Natural killer cell treated with Interleukin-12 subunit alpha and Interleukin-12 subunit beta and Interleukin-15 and Interleukin-18, amount 100 ng/mL, for 72 hours (primary cell): ENCODE results near the gene OSBPL5. TPM values are rescaled to one million over a fixed set of nuclear protein-coding genes. Genes with fewer than 3 reads are reported as not detected.

ENCODE experiments used
- ATAC-seq, 2 donors: fragments of 150-1000 bp; cut with Tn5 transposase in 1 of 2; sonication (Bioruptor Pico), chemical (Tn5 transposase) in 1 of 2; 2 replicates each; pipeline ENCODE4 v1.10.0; 2021
- DNase-seq: peaks from one replicate; pipeline ENCODE4 v3.0.0; 2022; ENCODE audit warnings: low spot score
- H3K27ac Mint-ChIP-seq, 2 donors: 1 replicate in 1 of 2; 2 replicates in 1 of 2; pipeline ENCODE4 v1.8.0; 2022; ENCODE audit warnings: mixed read lengths in 2 of 2, mild to moderate bottlenecking in 1 of 2, moderate library complexity in 1 of 2
- H3K27me3 Mint-ChIP-seq, 2 donors: 1 replicate in 1 of 2; 2 replicates in 1 of 2; pipeline ENCODE4 v1.8.0; 2022; ENCODE audit warnings: mixed read lengths in 2 of 2
- H3K36me3 Mint-ChIP-seq: one replicate; pipeline ENCODE4 v1.8.0; 2022; ENCODE audit warnings: mixed read lengths
- H3K4me1 Mint-ChIP-seq, 2 donors: 1 replicate in 1 of 2; 2 replicates in 1 of 2; pipeline ENCODE4 v1.8.0; 2022; ENCODE audit warnings: low read depth in 2 of 2, mixed read lengths in 2 of 2, mild to moderate bottlenecking in 1 of 2
- H3K4me3 Mint-ChIP-seq: one replicate; pipeline ENCODE4 v1.8.0; 2022; ENCODE audit warnings: mixed read lengths
- H3K9me3 Mint-ChIP-seq: 2 replicates; pipeline ENCODE4 v1.8.0; 2022; ENCODE audit warnings: mixed read lengths
- total RNA-seq, 2 donors: library from RNA; stranded (reverse); gene quantifications; one replicate each; pipeline ENCODE4 v1.2.3, GENCODE V29; 2022

The OSBPL5 gene
- total RNA-seq, 2 donors from 2014 or later, result 58.3 to 74.6 TPM

DNA sequence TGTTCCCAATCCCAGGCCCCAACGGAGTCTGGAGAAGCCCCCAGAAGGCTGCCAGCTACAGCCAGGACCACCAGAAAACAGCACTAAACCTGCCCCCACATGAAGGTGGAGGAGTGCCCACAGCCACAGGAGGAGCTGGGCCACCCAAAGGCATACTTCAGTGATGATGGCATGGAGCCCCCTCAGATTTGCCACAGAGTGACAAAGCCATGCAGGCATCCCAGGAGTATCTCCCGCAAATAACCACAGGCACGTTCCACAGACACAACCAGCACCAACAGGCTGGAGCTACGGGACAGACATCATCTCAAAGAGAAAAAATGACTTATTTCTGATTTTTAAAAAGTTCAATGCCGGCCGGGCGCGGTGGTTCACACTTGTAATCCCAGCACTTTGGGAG is 118.5 kb downstream of the OSBPL5 start:
- DNase-seq, result no peak
- peak overlapping the region in 1 of 2 donors; percentile 28 for H3K27ac Mint-ChIP-seq
- H3K27me3 Mint-ChIP-seq, result no peaks in the 10 kb centered on the region
- no peak overlapping the region for H3K4me3 Mint-ChIP-seq
- ATAC-seq, result no peak
- no peaks in the 10 kb centered on the region for H3K36me3 Mint-ChIP-seq
- no peaks in the 10 kb centered on the region for H3K9me3 Mint-ChIP-seq
- H3K4me1 Mint-ChIP-seq, result peaks cover 26 to 40% of the 10 kb centered on the region in 2 donors

DNA sequence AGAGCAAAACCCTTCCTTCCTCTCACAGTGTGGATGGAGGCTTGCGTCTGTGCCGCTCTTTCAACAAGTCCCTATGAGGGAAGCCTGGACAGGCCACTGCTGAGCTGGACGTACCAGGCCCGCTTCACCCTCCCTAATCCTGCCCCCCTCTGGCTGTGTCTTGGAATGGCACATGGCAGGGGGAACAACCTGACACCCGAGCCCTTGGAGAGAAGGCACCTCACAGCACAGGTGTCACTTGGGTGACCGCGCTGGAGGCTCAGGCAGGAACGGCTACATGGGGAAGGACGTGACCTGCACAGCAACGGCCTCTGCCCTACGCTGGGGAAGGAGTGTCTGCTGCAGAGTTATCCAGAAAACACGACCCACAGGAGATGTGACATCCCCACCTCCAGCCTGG is 118.9 kb downstream of the OSBPL5 start:
- no peaks in the 10 kb centered on the region for H3K9me3 Mint-ChIP-seq
- DNase-seq (no peak), ATAC-seq (no peak)
- peaks cover 25 to 37% of the 10 kb centered on the region in 2 donors for H3K4me1 Mint-ChIP-seq
- no peaks in the 10 kb centered on the region for H3K27me3 Mint-ChIP-seq
- H3K27ac Mint-ChIP-seq, result no peak overlapping the region
- no peak overlapping the region for H3K4me3 Mint-ChIP-seq
- no peaks in the 10 kb centered on the region for H3K36me3 Mint-ChIP-seq

DNA sequence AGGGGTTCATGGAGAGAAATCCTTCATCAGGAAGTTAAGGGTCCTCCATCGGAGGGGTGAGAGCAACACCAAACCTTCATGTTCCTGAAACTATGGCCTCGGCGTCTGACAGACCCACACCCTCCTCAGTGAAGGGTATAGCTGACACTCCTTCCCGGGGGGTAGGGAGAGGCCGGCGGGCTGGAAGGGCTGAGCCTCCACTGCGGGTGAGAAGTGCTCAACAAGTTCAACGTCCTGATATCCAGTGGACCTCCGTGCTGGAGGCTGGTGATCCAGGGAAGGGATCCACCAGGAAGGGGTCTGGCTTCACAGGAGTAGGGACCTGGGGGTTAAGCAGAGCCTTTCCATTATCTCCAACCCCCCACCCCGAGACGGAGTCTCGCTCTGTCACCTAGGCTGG is 120.2 kb downstream of the OSBPL5 start:
- no peaks in the 10 kb centered on the region for H3K27me3 Mint-ChIP-seq
- H3K4me3 Mint-ChIP-seq, result no peak overlapping the region
- H3K4me1 Mint-ChIP-seq, result peaks cover 12 to 26% of the 10 kb centered on the region in 2 donors
- H3K9me3 Mint-ChIP-seq, result no peaks in the 10 kb centered on the region
- DNase-seq (no peak), ATAC-seq (no peak)
- H3K36me3 Mint-ChIP-seq, result no peaks in the 10 kb centered on the region
- H3K27ac Mint-ChIP-seq, result no peak overlapping the region

DNA sequence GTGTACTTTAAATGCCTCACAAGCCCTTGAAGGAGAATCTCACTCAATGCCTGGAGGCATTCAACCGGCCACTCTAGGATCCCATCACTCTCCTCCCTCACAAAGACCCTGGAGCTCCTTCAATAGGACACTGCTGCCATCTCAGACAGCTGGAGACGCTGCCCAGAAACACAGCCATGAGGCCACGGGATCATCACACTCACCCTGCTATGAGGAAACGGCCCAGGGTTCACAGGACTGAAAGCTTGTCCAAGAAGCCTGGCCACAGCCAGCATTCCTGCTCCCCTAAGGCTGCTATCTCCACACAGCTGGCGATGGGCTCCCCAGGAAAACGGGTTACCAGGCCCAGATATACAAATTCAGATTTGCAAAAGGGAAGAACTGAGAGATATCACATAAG is 121.1 kb downstream of the OSBPL5 start:
- DNase-seq (no peak), ATAC-seq (no peak)
- no peak overlapping the region for H3K4me3 Mint-ChIP-seq
- H3K9me3 Mint-ChIP-seq, result no peaks in the 10 kb centered on the region
- no peaks in the 10 kb centered on the region for H3K27me3 Mint-ChIP-seq
- no peak overlapping the region for H3K27ac Mint-ChIP-seq
- peaks cover 4 to 21% of the 10 kb centered on the region in 2 donors for H3K4me1 Mint-ChIP-seq
- H3K36me3 Mint-ChIP-seq, result no peaks in the 10 kb centered on the region

DNA sequence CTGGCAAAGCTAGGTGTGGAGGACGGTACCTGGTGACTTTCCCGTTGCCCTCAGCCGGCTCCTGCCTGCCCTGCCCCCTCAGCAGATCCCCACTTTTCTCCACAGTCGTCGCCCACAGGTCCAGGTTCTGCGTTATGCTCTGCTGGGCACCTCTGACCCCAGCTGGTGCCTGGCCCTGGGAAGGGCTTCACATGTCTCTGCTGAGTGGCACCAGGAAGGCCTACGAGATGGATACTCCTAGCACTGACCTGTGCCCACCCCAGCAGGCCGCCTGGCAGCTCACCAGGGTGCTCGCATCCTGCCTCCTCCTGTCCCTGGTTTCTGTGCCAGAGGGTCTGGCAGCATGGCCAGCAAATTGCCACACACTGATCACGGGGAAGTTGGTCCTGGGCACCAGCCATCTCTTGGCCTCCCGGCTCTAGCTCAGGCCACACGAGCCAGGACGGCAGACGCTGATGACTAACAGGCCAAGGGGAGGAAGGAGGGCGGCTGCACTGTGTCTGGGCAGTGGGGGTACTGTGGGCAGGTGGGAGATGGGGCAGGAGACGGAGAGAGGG is 121.7 kb downstream of the OSBPL5 start:
- no peaks in the 10 kb centered on the region for H3K9me3 Mint-ChIP-seq
- ATAC-seq (peak in 1 of 2 donors; percentile 5), DNase-seq (no peak)
- no peak overlapping the region for H3K4me3 Mint-ChIP-seq
- no peaks in the 10 kb centered on the region for H3K27me3 Mint-ChIP-seq
- H3K27ac Mint-ChIP-seq, result peak overlapping the region in 1 of 2 donors; percentile 37
- no peaks in the 10 kb centered on the region for H3K36me3 Mint-ChIP-seq
- peaks cover 4 to 21% of the 10 kb centered on the region in 2 donors for H3K4me1 Mint-ChIP-seq

DNA sequence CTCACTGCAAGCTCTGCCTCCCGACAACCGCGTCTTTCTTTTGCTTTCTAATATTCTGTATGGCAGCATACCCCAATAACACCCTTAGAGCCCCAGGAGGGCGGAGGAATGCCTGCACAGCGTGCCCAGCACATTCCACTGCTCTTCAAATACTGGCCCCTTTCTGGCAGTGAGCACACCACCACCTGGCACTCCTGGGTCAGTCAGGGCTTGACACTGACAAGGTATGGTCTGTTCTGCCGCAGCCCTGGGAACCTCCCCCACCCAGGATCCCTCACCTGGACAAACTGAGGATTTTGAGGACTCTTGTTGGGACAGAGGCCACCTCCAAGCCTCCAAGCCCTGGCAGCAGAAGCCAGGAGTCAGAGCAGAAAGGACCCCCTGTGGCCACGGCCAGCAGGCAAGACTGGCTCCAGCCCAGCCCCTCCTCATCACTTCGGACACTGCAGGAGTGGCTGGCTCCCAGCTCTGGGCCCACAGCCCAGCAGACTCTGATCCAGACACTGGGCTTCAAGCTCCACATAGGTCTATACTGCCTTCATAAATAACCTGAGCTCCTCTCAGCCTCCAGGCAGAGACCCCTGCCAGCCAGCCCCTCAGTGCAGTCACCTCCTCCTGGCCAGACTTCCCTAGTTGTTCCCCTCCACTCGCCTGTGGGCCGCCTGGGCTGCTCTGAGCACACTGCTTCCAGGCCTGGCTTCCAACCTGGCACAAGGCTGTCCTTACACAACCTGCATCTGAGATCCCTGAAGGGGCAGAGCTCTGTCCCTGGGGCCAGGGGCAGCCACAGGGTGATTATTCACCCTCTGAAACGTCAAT is 122.4 kb downstream of the OSBPL5 start:
- H3K9me3 Mint-ChIP-seq, result no peaks in the 10 kb centered on the region
- H3K4me3 Mint-ChIP-seq, result no peak overlapping the region
- no peak for DNase-seq
- no peak overlapping the region for H3K27ac Mint-ChIP-seq
- no peaks in the 10 kb centered on the region for H3K27me3 Mint-ChIP-seq
- ATAC-seq, result no peak
- H3K36me3 Mint-ChIP-seq, result no peaks in the 10 kb centered on the region
- peaks cover 7 to 22% of the 10 kb centered on the region in 2 donors for H3K4me1 Mint-ChIP-seq

DNA sequence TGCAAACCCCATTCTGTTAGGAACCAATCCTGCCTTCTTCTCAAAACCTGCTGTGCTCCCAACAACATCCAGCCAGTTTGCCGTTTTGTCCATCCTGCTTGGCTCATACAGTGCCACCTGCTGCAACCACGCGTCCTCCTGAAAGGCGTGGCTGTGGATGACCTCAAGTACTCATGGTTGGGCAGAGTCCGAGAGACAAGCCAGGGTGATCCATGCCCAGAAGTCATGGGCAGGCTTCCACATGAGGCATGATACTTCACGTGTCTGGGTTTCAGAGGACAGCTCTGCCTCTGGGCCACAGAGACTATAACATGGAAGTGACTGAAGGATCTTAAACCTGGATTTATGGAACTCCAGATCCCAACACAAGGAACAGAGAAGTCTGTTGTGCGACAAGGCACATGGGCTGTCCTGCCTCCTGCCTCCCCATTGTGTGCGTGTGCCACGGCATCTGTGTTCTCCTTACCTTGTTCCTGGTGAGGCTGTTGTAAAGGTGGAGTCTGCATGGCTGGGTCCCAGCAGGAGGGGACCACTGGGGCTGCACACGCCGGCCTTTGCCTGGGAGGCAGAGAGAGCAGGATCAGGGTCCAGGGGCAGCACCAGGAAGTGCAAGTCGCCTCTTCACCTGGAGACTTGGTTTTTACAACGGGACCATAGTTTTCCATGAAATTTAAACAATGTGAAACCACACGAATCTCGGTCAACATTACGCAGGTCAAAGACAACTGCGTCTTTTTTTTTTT is 123.2 kb downstream of the OSBPL5 start:
- Mint-ChIP-seq H3K27me3 (no peaks in the 10 kb centered on the region), H3K9me3 (no peaks in the 10 kb centered on the region), H3K4me1 (peaks cover 14 to 28% of the 10 kb centered on the region in 2 donors), H3K27ac (no peak overlapping the region), H3K36me3 (peaks cover 3% of the 10 kb centered on the region), H3K4me3 (no peak overlapping the region)
- ATAC-seq (no peak), DNase-seq (no peak)

DNA sequence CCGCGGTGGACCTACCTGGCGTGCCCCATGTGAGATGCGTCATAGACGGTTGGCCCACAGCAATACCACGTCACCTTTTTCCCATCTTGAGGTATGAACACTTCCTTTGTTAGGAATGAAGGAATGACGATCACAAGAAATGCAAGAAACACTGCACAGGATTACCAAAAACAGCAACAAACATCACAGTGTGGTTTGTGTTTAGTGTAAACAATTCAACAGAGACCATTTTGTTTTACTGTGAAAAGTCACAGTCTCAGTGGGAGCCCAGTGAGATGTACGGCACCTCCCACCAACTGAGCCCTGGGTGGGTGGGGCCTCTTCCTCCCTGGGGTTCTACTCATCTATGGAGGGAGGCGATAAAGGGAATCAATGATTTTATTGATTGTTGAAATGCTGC is 124.2 kb downstream of the OSBPL5 start:
- Mint-ChIP-seq H3K9me3 (no peaks in the 10 kb centered on the region), H3K4me3 (no peak overlapping the region), H3K36me3 (peaks cover 13% of the 10 kb centered on the region), H3K27ac (no peak overlapping the region), H3K27me3 (no peaks in the 10 kb centered on the region), H3K4me1 (peaks cover 24 to 33% of the 10 kb centered on the region in 2 donors)
- DNase-seq (no peak), ATAC-seq (no peak)

DNA sequence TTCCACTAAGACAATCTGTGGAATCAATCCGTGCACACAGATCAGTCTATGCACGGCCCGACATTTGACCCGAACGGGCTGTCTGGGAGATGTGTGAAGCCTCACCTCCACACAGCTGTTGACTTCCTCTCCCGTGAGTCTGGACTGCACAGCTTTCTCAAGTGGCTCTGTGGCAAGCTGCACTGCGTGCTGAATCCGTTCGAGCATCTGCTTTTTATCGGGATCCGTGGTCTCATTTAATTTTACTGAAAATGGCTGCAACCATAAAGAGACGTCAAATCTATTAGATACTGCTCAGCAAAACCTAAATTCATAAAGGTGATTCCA is 127.2 kb downstream of the OSBPL5 start:
- Mint-ChIP-seq H3K27me3 (no peaks in the 10 kb centered on the region), H3K4me3 (no peak overlapping the region), H3K27ac (no peak overlapping the region), H3K36me3 (peaks cover 20% of the 10 kb centered on the region), H3K9me3 (no peaks in the 10 kb centered on the region), H3K4me1 (peaks cover 24 to 26% of the 10 kb centered on the region in 2 donors)
- no peak for ATAC-seq
- no peak for DNase-seq

Other genes starting within 250 kb of the OSBPL5 start
- 1 to 10 TPM; 3.0 to 4.5 TPM for gene PHLDA2, start 235.9 kb downstream of the OSBPL5 start, total RNA-seq
- gene NAP1L4, start 173.0 kb downstream of the OSBPL5 start, total RNA-seq, result 100 to 1,000 TPM; 160 to 222 TPM
- 100 to 1,000 TPM in 1 of 2 donors, 10 to 100 TPM in 1; 88.8 to 128 TPM for gene CARS1, start 107.9 kb downstream of the OSBPL5 start, total RNA-seq
- gene MRGPRG, start 53.5 kb upstream of the OSBPL5 start, total RNA-seq, result not detected
- not detected for gene MRGPRE, start 67.1 kb upstream of the OSBPL5 start, total RNA-seq
- 10 to 100 TPM; 46.8 to 53.9 TPM for gene ZNF195, start 213.8 kb upstream of the OSBPL5 start, total RNA-seq